ENCODE data around the gene KCNJ6.

Gene KCNJ6

DNA sequence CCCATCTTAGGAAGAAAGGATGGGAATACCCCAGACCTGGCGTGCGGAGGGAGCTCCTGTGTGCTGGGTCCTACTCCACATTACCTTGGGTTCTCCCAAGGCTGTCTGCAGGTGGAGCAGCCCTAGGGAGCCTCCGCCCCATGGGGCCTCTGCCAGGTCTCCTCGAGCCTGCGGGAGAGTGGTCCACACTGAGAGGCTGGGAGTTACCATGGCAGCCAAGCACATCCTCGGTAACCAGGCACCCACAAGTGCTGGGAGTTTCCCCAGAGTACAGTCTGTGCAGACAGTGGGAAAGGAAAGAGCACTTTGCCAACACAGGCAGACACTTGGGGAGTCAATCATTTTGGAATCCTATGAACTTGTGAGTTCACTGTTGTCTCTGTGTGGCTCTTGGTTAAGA is 300.3 kb downstream of the KCNJ6 start:
- DNase-seq (ENCODE audit: extremely low spot score), result no peak
- ChIA-PET POLR2A (no interaction called here), CTCF (interaction anchor here (0.6 kb wide), 1 partner anchor 650 kb away, joined by 4 read pairs; no protein-coding TSS in a partner anchor)
- TF ChIP-seq CTBP1 (IDR thresholded peaks at IDR 0.05; ENCODE audit: borderline replicate concordance) (no peak), BHLHE40 (IDR thresholded peaks at IDR 0.05; ENCODE audit: borderline replicate concordance) (no peak), SP1 (IDR thresholded peaks at IDR 0.05) (no peak), HDGF (IDR thresholded peaks at IDR 0.05; ENCODE audit: borderline replicate concordance) (no peak), ARNT (IDR thresholded peaks at IDR 0.05) (no peak), TARDBP (IDR thresholded peaks at IDR 0.05) (no peak), SUZ12 (IDR thresholded peaks at IDR 0.05) (no peak), LEF1 (IDR thresholded peaks at IDR 0.05; ENCODE audit: borderline replicate concordance) (no peak), ELF4 (IDR thresholded peaks at IDR 0.05) (no peak), NFRKB (IDR thresholded peaks at IDR 0.05) (no peak), FOXK2 (IDR thresholded peaks at IDR 0.05) (no peak), FOXM1 (IDR thresholded peaks at IDR 0.05; ENCODE audit: borderline replicate concordance) (no peak), ZNF384 (IDR thresholded peaks at IDR 0.05) (no peak)
- TF ChIP-seq, protein P1, sequence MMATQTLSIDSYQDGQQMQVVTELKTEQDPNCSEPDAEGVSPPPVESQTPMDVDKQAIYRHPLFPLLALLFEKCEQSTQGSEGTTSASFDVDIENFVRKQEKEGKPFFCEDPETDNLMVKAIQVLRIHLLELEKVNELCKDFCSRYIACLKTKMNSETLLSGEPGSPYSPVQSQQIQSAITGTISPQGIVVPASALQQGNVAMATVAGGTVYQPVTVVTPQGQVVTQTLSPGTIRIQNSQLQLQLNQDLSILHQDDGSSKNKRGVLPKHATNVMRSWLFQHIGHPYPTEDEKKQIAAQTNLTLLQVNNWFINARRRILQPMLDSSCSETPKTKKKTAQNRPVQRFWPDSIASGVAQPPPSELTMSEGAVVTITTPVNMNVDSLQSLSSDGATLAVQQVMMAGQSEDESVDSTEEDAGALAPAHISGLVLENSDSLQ (IDR thresholded peaks at IDR 0.05), result no peak

DNA sequence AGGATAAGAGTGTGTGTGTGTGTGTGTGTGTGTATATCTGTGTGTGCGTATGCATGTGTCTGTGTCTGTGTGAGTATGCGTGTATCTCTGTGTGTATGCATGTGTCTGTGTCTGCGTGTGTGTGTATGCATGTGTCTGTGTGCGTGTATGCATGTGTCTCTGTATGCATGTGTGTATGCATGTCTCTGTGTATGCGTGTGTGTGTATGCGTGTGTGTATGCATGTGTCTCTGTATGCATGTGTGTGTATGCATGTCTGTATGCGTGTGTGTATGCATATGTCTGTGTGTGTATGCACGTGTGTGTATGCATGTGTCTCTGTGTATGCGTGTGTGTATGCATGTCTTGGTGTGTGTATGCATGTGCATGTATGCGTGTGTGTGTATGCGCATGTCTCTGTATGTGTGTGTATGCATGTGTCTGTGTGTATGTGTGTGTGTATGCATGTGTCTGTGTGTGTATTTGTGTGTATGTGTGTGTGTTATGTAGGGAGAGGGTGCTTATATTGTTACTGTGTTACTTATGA is 301.8 kb downstream of the KCNJ6 start:
- TF ChIP-seq TARDBP (IDR thresholded peaks at IDR 0.05) (0 out of 2 replicates have a peak, but pooled peaks have one; percentile 40), FOXK2 (IDR thresholded peaks at IDR 0.05) (no peak), FOXA1 (IDR thresholded peaks at IDR 0.05) (no peak)
- ChIA-PET POLR2A (no interaction called here), CTCF (no interaction called here)
- no peak for DNase-seq (ENCODE audit: extremely low spot score)

DNA sequence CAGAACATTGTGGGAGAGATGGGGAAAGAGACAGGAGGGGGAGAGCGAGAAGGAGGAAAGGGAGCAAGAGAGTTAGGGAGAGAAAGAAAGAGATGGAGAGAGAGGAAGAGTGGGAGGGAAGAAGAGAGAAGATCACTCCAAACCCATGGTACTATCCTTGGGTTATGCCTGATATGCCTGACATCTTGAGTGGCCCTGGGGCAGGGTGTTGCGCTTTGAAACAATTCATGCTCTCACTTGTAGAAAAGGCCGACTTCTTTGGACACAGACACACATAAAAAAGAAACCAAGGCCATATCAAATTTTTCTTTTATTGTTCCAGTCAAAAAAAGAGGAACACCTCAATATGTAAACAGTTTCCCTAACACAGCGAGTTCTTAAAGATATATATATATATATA is 309.2 kb downstream of the KCNJ6 start:
- no peak for TF ChIP-seq LEF1 (IDR thresholded peaks at IDR 0.05; ENCODE audit: borderline replicate concordance)
- no peak for TF ChIP-seq ARNT (IDR thresholded peaks at IDR 0.05)
- no peak for TF ChIP-seq FOXA1 (IDR thresholded peaks at IDR 0.05)
- no peak for TF ChIP-seq HDGF (IDR thresholded peaks at IDR 0.05; ENCODE audit: borderline replicate concordance)
- no peak for TF ChIP-seq TARDBP (IDR thresholded peaks at IDR 0.05)
- no peak for TF ChIP-seq BHLHE40 (IDR thresholded peaks at IDR 0.05; ENCODE audit: borderline replicate concordance)
- TF ChIP-seq, protein P1 (IDR thresholded peaks at IDR 0.05), result no peak
- TF ChIP-seq SP1 (IDR thresholded peaks at IDR 0.05), result no peak
- TF ChIP-seq CTBP1 (IDR thresholded peaks at IDR 0.05; ENCODE audit: borderline replicate concordance), result no peak
- TF ChIP-seq FOXM1 (IDR thresholded peaks at IDR 0.05; ENCODE audit: borderline replicate concordance), result no peak
- TF ChIP-seq SUZ12 (IDR thresholded peaks at IDR 0.05), result no peak
- TF ChIP-seq FOXK2 (IDR thresholded peaks at IDR 0.05), result no peak
- no peak for TF ChIP-seq ELF4 (IDR thresholded peaks at IDR 0.05)
- TF ChIP-seq L3MBTL2 (conservative IDR thresholded peaks at IDR 0.05), result no peak
- TF ChIP-seq ZNF384 (IDR thresholded peaks at IDR 0.05), result no peak
- no peak for TF ChIP-seq NFRKB (IDR thresholded peaks at IDR 0.05)
- DNase-seq (ENCODE audit: extremely low spot score), result no peak
- POLR2A ChIA-PET, result no interaction called here
- CTCF ChIA-PET, result no interaction called here

DNA sequence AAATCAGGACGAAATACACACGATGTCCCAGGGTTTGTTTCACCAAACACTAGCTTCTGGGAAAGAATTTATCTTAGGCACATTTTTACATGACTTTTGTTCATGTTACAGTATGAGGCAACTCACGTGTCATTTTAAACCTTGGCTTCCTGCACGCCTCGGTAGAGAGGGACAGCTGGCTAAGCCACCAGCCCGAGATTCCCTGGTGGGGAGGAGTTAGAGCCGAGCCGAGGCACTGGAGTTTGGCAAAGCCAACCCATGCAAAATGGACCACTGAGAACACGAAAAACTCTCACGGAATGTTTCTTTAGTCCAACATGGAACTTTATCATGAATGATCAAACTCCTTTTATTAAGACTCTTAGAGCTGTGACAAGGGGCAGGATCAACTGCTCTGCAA is 309.7 kb downstream of the KCNJ6 start:
- TF ChIP-seq LEF1 (IDR thresholded peaks at IDR 0.05; ENCODE audit: borderline replicate concordance), result no peak
- no peak for TF ChIP-seq BHLHE40 (IDR thresholded peaks at IDR 0.05; ENCODE audit: borderline replicate concordance)
- no peak for TF ChIP-seq NFRKB (IDR thresholded peaks at IDR 0.05)
- TF ChIP-seq ZNF384 (IDR thresholded peaks at IDR 0.05), result no peak
- TF ChIP-seq HDGF (IDR thresholded peaks at IDR 0.05; ENCODE audit: borderline replicate concordance), result no peak
- no peak for TF ChIP-seq FOXM1 (IDR thresholded peaks at IDR 0.05; ENCODE audit: borderline replicate concordance)
- no peak for TF ChIP-seq FOXA1 (IDR thresholded peaks at IDR 0.05)
- TF ChIP-seq SP1 (IDR thresholded peaks at IDR 0.05), result no peak
- TF ChIP-seq FOXK2 (IDR thresholded peaks at IDR 0.05), result no peak
- TF ChIP-seq, protein P1 (IDR thresholded peaks at IDR 0.05), result no peak
- TF ChIP-seq L3MBTL2 (conservative IDR thresholded peaks at IDR 0.05), result no peak
- TF ChIP-seq ELF4 (IDR thresholded peaks at IDR 0.05), result no peak
- TF ChIP-seq TARDBP (IDR thresholded peaks at IDR 0.05), result no peak
- TF ChIP-seq CTBP1 (IDR thresholded peaks at IDR 0.05; ENCODE audit: borderline replicate concordance), result no peak
- TF ChIP-seq SUZ12 (IDR thresholded peaks at IDR 0.05), result no peak
- no peak for TF ChIP-seq ARNT (IDR thresholded peaks at IDR 0.05)
- DNase-seq (ENCODE audit: extremely low spot score), result no peak
- CTCF ChIA-PET, result no interaction called here
- POLR2A ChIA-PET, result no interaction called here

DNA sequence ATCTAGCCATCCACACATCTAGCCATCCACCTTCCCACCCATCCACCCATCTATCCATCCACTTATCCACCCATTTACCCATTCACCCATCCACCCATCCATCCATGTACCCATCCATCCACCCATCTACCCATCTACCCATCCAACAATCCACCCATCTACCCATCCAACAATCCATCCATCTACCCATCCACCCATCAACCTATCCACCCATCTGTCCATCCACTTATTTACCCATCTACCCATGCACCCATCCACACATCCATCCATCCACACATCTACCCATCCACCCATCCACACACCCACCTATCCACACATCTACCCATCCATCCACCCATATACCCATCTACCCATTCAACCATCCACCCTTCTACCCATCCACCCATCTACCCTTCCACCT is 311.3 kb downstream of the KCNJ6 start:
- DNase-seq (ENCODE audit: extremely low spot score), result no peak
- TF ChIP-seq SUZ12 (IDR thresholded peaks at IDR 0.05) (no peak), FOXM1 (IDR thresholded peaks at IDR 0.05; ENCODE audit: borderline replicate concordance) (no peak), LEF1 (IDR thresholded peaks at IDR 0.05; ENCODE audit: borderline replicate concordance) (no peak), FOXK2 (IDR thresholded peaks at IDR 0.05) (no peak), FOXA1 (IDR thresholded peaks at IDR 0.05) (no peak), L3MBTL2 (conservative IDR thresholded peaks at IDR 0.05) (no peak), SP1 (IDR thresholded peaks at IDR 0.05) (no peak), ELF4 (IDR thresholded peaks at IDR 0.05) (no peak), HDGF (IDR thresholded peaks at IDR 0.05; ENCODE audit: borderline replicate concordance) (no peak), ARNT (IDR thresholded peaks at IDR 0.05) (no peak), CTBP1 (IDR thresholded peaks at IDR 0.05; ENCODE audit: borderline replicate concordance) (no peak), BHLHE40 (IDR thresholded peaks at IDR 0.05; ENCODE audit: borderline replicate concordance) (no peak), TARDBP (IDR thresholded peaks at IDR 0.05) (no peak), ZNF384 (IDR thresholded peaks at IDR 0.05) (no peak), NFRKB (IDR thresholded peaks at IDR 0.05) (no peak)
- TF ChIP-seq, protein P1 (IDR thresholded peaks at IDR 0.05), result no peak
- POLR2A ChIA-PET, result no interaction called here
- CTCF ChIA-PET, result interaction anchor here (0.6 kb wide), 1 partner anchor 288 kb away, joined by 5 read pairs; no protein-coding TSS in a partner anchor

All from HEK293T (cell line).